K562 (cell line): ENCODE results near the gene LHPP. TPM values are rescaled to one million over a fixed set of nuclear protein-coding genes. Genes with fewer than 3 reads are reported as not detected.

ENCODE experiments used
- ATAC-seq: fragments of 200-7000 bp; cut with Tn5 transposase; 3 replicates; pipeline ENCODE4 v1.9.1; 2020; ENCODE audit warnings: moderate library complexity
- BruUV-seq: library from RNA; stranded (reverse); fragments of 400-500 nt; replicated peaks from 2 replicates; lab custom pipeline; 2021; lab: Mats Ljungman, UMichigan
- CTCF ChIA-PET: fragments of 300-600 bp; formaldehyde crosslinking; extraction: SDS; loops from one replicate; lab custom pipeline; 2021; ENCODE audit warnings: low intra/inter-chr PET ratio; lab: Yijun Ruan, JAX
- POLR2A ChIA-PET: fragments of 300-600, 350-650 bp; sonication (Branson Sonifier 250); formaldehyde crosslinking; extraction: SDS; loops from one replicate; lab custom pipeline; 2021; ENCODE audit warnings: antibody characterized with exemption, inconsistent platforms; lab: Yijun Ruan, JAX
- DNase-seq, 4 experiments: peaks; one replicate each; pipeline versions ENCODE4 v3.0.0 to v3.0.0-alpha.2; 2011 to 2018; ENCODE audit warnings: low spot score in 3 of 4, mixed read lengths in 3 of 4; ENCODE audit errors: extremely low read depth in 1 of 4
- FAIRE-seq: peaks from 2 replicates; lab custom pipeline; 2011; peaks lifted over from hg19 to GRCh38; lab: Jason Lieb, UNC
- H2AFZ ChIP-seq: 2 replicates; pipeline ENCODE4 v1.6.0; 2011; ENCODE audit warnings: low read depth, low read length, control low read depth, inconsistent platforms
- H3K27ac ChIP-seq: fragments of 200-600 bp; 3 replicates; pipeline ENCODE4 v1.8.0; 2011; ENCODE audit warnings: low read depth, mild to moderate bottlenecking, control low read depth, inconsistent platforms, low read length, moderate library complexity, mixed read lengths; ENCODE audit errors: extremely low read depth
- H3K27me3 ChIP-seq, 2 experiments: fragments of 300-600 bp in 1 of 2; 2 replicates in 1 of 2; 3 replicates in 1 of 2; pipeline versions ENCODE4 v1.6.0 to v1.8.0; 2011; ENCODE audit warnings: inconsistent platforms in 2 of 2, low read length in 2 of 2, mild to moderate bottlenecking in 1 of 2, mixed read lengths in 1 of 2, moderate library complexity in 1 of 2; ENCODE audit not compliant: control insufficient read depth in 2 of 2, insufficient read depth in 2 of 2
- H3K36me3 ChIP-seq: fragments of 300-600 bp; 3 replicates; pipeline ENCODE4 v1.8.0; 2011; ENCODE audit warnings: mild to moderate bottlenecking, low read length, inconsistent platforms; ENCODE audit not compliant: control insufficient read depth, insufficient read depth
- H3K4me1 ChIP-seq, 2 experiments: fragments of 200-600 bp in 1 of 2; replicated peaks in 1 of 2; 2 replicates in 1 of 2; 3 replicates in 1 of 2; pipeline versions ENCODE4 v1.5.1 to v1.8.0; 2011; ENCODE audit warnings: inconsistent platforms in 2 of 2, low read length in 2 of 2, mild to moderate bottlenecking in 1 of 2, mixed read lengths in 1 of 2, moderate library complexity in 1 of 2; ENCODE audit not compliant: control insufficient read depth in 2 of 2, insufficient read depth in 2 of 2
- H3K4me2 ChIP-seq: 2 replicates; pipeline ENCODE4 v1.6.1; 2011; ENCODE audit warnings: low read length, control low read depth, inconsistent platforms, mixed read lengths; ENCODE audit not compliant: insufficient read depth
- H3K4me3 ChIP-seq: fragments of 200-600 bp; sonication (generic), shearing (Covaris generic); 2 replicates; pipeline ENCODE4 v1.5.1; 2016; ENCODE audit warnings: control low read depth, inconsistent platforms
- H3K79me2 ChIP-seq: fragments of 200-600 bp; 3 replicates; pipeline ENCODE4 v1.8.0; 2011; ENCODE audit warnings: low read length, inconsistent platforms; ENCODE audit not compliant: control insufficient read depth, insufficient read depth
- H3K9ac ChIP-seq, 2 experiments: 2 replicates each; pipeline versions ENCODE4 v1.6.0 to v1.6.1; 2011; ENCODE audit warnings: low read depth in 2 of 2, low read length in 2 of 2, control low read depth in 1 of 2, inconsistent platforms in 1 of 2, mild to moderate bottlenecking in 1 of 2, mixed read lengths in 1 of 2; ENCODE audit not compliant: insufficient read depth in 1 of 2
- H3K9me1 ChIP-seq: one replicate; pipeline ENCODE4 v1.6.0; 2011; ENCODE audit warnings: inconsistent platforms, mild to moderate bottlenecking, low read length, moderate library complexity; ENCODE audit not compliant: control insufficient read depth, insufficient read depth
- H3K9me3 ChIP-seq: replicated peaks from 2 replicates; pipeline ENCODE4 v1.5.1; 2011; ENCODE audit warnings: low read depth, low read length, inconsistent platforms; ENCODE audit not compliant: control insufficient read depth, insufficient read depth
- H4K20me1 ChIP-seq: replicated peaks from 2 replicates; pipeline ENCODE4 v1.6.1; 2011; ENCODE audit warnings: low read length, inconsistent platforms, mixed read lengths; ENCODE audit not compliant: control insufficient read depth, insufficient read depth
- CBX3 ChIP-seq, 2 experiments: IDR thresholded peaks; 1 replicate in 1 of 2; 2 replicates in 1 of 2; pipeline ENCODE4 v1.6.1; 2012; ENCODE audit warnings: inconsistent platforms in 2 of 2, low read length in 2 of 2, borderline replicate concordance in 1 of 2, control low read depth in 1 of 2
- E4F1 ChIP-seq: fragments of 250-450 bp; sonication (Bioruptor Pico); IDR thresholded peaks from 2 replicates; pipeline ENCODE4 v1.5.0; 2021; ENCODE audit warnings: mild to moderate bottlenecking, borderline replicate concordance
- ETS1 ChIP-seq: conservative IDR thresholded peaks from 2 replicates; pipeline ENCODE4 v1.6.1; 2011; ENCODE audit warnings: low read depth, mild to moderate bottlenecking, low read length; ENCODE audit not compliant: control insufficient read depth
- HNRNPL ChIP-seq: fragments of 200-400 bp; formaldehyde crosslinking; IDR thresholded peaks from 2 replicates; pipeline ENCODE4 v1.6.1; 2017; ENCODE audit warnings: low read depth, mild to moderate bottlenecking, low read length
- IFI16 ChIP-seq: fragments of 250-450 bp; sonication (Bioruptor Pico); IDR thresholded peaks from 2 replicates; pipeline ENCODE4 v2.1.2; 2022; ENCODE audit warnings: mild to moderate bottlenecking, inconsistent platforms
- IRF1 ChIP-seq: sonication (generic); formaldehyde crosslinking; IDR thresholded peaks from 2 replicates; pipeline ENCODE4 v1.8.0; 2022; ENCODE audit warnings: missing genetic modification reagents, mild to moderate bottlenecking, borderline replicate concordance
- KDM5B ChIP-seq: fragments of 200-600 bp; sonication (generic); IDR thresholded peaks from 2 replicates; pipeline ENCODE4 v1.6.1; 2012; ENCODE audit warnings: low read depth, mild to moderate bottlenecking, moderate library complexity, low read length, control low read depth, inconsistent platforms; ENCODE audit not compliant: insufficient replicate concordance
- LEF1 ChIP-seq: fragments of 450-650 bp; IDR thresholded peaks from 2 replicates; pipeline ENCODE4 v1.6.1; 2016; ENCODE audit warnings: mild to moderate bottlenecking
- PRPF4 ChIP-seq: fragments of 200-400 bp; formaldehyde crosslinking; IDR thresholded peaks from one replicate; pipeline ENCODE4 v1.6.1; 2017; ENCODE audit warnings: low read length, low read depth, mild to moderate bottlenecking; ENCODE audit not compliant: insufficient read depth, poor library complexity, severe bottlenecking
- STAT5A ChIP-seq: IDR thresholded peaks from 2 replicates; pipeline ENCODE4 v1.6.1; 2012; ENCODE audit warnings: low read length, inconsistent platforms, borderline replicate concordance
- TOE1 ChIP-seq, 2 experiments: fragments of 450-650 bp in 1 of 2; sonication (generic) in 1 of 2; formaldehyde crosslinking in 1 of 2; IDR thresholded peaks; 2 replicates each; pipeline versions ENCODE4 v1.7.1 to v1.8.0; 2016 to 2022; ENCODE audit warnings: borderline replicate concordance in 2 of 2, mild to moderate bottlenecking in 2 of 2, antibody characterized with exemption in 1 of 2, inconsistent platforms in 1 of 2, low read depth in 1 of 2, missing genetic modification reagents in 1 of 2, moderate library complexity in 1 of 2
- ZNF146 ChIP-seq: IDR thresholded peaks from one replicate; pipeline ENCODE4 v1.6.1; 2018; ENCODE audit warnings: missing compliant biosample characterization; ENCODE audit not compliant: unreplicated experiment
- ZNF512 ChIP-seq: IDR thresholded peaks from 2 replicates; pipeline ENCODE4 v1.6.1; 2016; ENCODE audit warnings: missing genetic modification characterization, missing compliant biosample characterization
- WGBS: fragments of 100-300 bp; shearing (Covaris generic); methylation state at CpG from one replicate; pipeline ENCODE4 v1.1.6; 2016; ENCODE audit warnings: low coverage, mixed read lengths; ENCODE audit not compliant: insufficient coverage; ENCODE audit errors: missing lambda C conversion rate; 5-methylcytosine and 5-hydroxymethylcytosine counted together
- in situ Hi-C: fragments of 300-500 bp; cut with MboI; formaldehyde crosslinking; loops from 4 replicates; pipeline ENCODE4 v1.15.0; 2018; ENCODE audit warnings: inconsistent platforms, mixed read lengths
- intact Hi-C: fragments of 100-400 bp; cut with micrococcal nuclease; formaldehyde crosslinking; loops from 2 replicates; pipeline ENCODE4 v1.14.2; 2022
- polyA plus RNA-seq, 8 experiments: library from polyadenylated mRNA; depleted of rRNA in 4 of 8; stranded (reverse) in 5 of 8; unstranded in 3 of 8; fragments of >200 nt; fragmentation: Nextera tagmentation in 2 of 8; fragmentation: Illumina TruSeq in 1 of 8; extraction: Ambion mirVana in 2 of 8; extraction: Trizol in 1 of 8; gene quantifications; 2 replicates each; pipeline versions ENCODE4 v1.2.1 to v1.2.3, GENCODE V29; 2011 to 2014; ENCODE audit warnings: inconsistent platforms in 1 of 8, missing spikeins in 1 of 8
- total RNA-seq, 7 experiments: library from RNA; depleted of rRNA in 6 of 7; stranded (reverse); fragments of >200 nt in 6 of 7; fragmentation: Illumina TruSeq in 2 of 7; extraction: Trizol in 2 of 7; gene quantifications; 2 replicates each; pipeline versions ENCODE4 v1.2.1 to v1.2.3, GENCODE V29; 2011 to 2021; ENCODE audit warnings: low replicate concordance in 1 of 7

LHPP gene
- total and polyA plus RNA-seq, 9 of the 15 experiments (the other 6 are each of a cell fraction or from before 2014, with no cell fraction given) = 0.34 to 7.4 (median 3.0) TPM

GRCh38 chr10:124522131-124522932, 60.7 kb downstream of the LHPP start:
- no peak overlapping the region for H3K4me3 ChIP-seq
- ChIA-PET POLR2A (no interaction called here), CTCF (no interaction called here)
- no TSS peak for BruUV-seq
- 35% methylated on average over 12 of the region's 13 CpGs for WGBS
- intact Hi-C loops = no loop called here
- H3K4me1 ChIP-seq = peaks cover 0 to 47% of the 10 kb centered on the region in 2 experiments; a peak in 2 of 5 replicates
- no peak overlapping the region for H3K4me2 ChIP-seq
- H4K20me1 ChIP-seq = no peaks in the 10 kb centered on the region
- H3K9me3 ChIP-seq = no peaks in the 10 kb centered on the region
- H3K36me3 ChIP-seq = no peaks in the 10 kb centered on the region
- no peak overlapping the region for H2AFZ ChIP-seq
- H3K9me1 ChIP-seq = no peaks in the 10 kb centered on the region
- in situ Hi-C loops = loop anchor here (25.0 kb wide), 1 partner anchor 510 kb away; no protein-coding TSS in a partner anchor
- ATAC-seq (no peak), FAIRE-seq (no peak), DNase-seq (no peak)
- peaks cover 0 to 14% of the 10 kb centered on the region in 2 experiments; a peak in 3 of 5 replicates for H3K27me3 ChIP-seq
- no peak overlapping the region for H3K27ac ChIP-seq
- no peak overlapping the region for H3K9ac ChIP-seq
- H3K79me2 ChIP-seq = no peaks in the 10 kb centered on the region
- TF ChIP-seq HNRNPL (no peak), ZNF512 (tag) (no peak), IRF1 (CRISPR knock-in tag) (no peak), CBX3 (IDR thresholded peaks at IDR 0.05; ENCODE audit: borderline replicate concordance in 1 of 2, low read length in 2 of 2) (no peak), ETS1 (no peak), KDM5B (no peak), E4F1 (no peak), STAT5A (no peak), TOE1 (IDR thresholded peaks at IDR 0.05; ENCODE audit: borderline replicate concordance) (no peak), TOE1 (CRISPR knock-in tag; IDR thresholded peaks at IDR 0.05; ENCODE audit: borderline replicate concordance, low read depth) (no peak), PRPF4 (no peak), ZNF146 (CRISPR knock-in tag) (no peak), LEF1 (no peak), IFI16 (CRISPR knock-in tag) (no peak)
